GM12878 (cell line): Measurements from ENCODE around the gene MAGIX. TPM values are rescaled to one million over a fixed set of nuclear protein-coding genes. Genes with fewer than 3 reads are reported as not detected.
A peak's percentile ranks its signal among the peaks of the same experiment; 100 is the strongest.

Experiments
- BMI1 ChIP-seq: fragments of 450-650 bp; IDR thresholded peaks from 2 replicates; pipeline ENCODE4 v1.6.1; 2016; ENCODE audit warnings: mild to moderate bottlenecking, moderate library complexity, borderline replicate concordance
- CBX5 ChIP-seq: sonication (generic); IDR thresholded peaks from 2 replicates; pipeline ENCODE4 v1.6.1; 2016; ENCODE audit warnings: low read depth, moderate library complexity, mild to moderate bottlenecking, inconsistent platforms
- CREM ChIP-seq: IDR thresholded peaks from 2 replicates; pipeline ENCODE4 v1.6.1; 2014; ENCODE audit warnings: antibody characterized with exemption, low read depth
- HDAC2 ChIP-seq: fragments of 200-600 bp; sonication (generic); IDR thresholded peaks from 2 replicates; pipeline ENCODE4 v1.6.1; 2017
- KDM1A ChIP-seq: fragments of 200-600 bp; sonication (generic); IDR thresholded peaks from 2 replicates; pipeline ENCODE4 v1.6.1; 2016; ENCODE audit warnings: borderline replicate concordance
- KLF5 ChIP-seq: fragments of 450-650 bp; IDR thresholded peaks from 2 replicates; pipeline ENCODE4 v1.6.1; 2014; ENCODE audit warnings: mild to moderate bottlenecking; ENCODE audit not compliant: partially characterized antibody
- MEF2B ChIP-seq: fragments of 450-650 bp; IDR thresholded peaks from 2 replicates; pipeline ENCODE4 v1.6.1; 2018; ENCODE audit warnings: mild to moderate bottlenecking, moderate library complexity; ENCODE audit not compliant: partially characterized antibody, poor library complexity, severe bottlenecking
- MTA3 ChIP-seq: IDR thresholded peaks from 2 replicates; pipeline ENCODE4 v1.6.1; 2012; ENCODE audit warnings: low read length, inconsistent platforms, borderline replicate concordance
- MXI1 ChIP-seq: fragments of 150-350 bp; IDR thresholded peaks from 2 replicates; pipeline ENCODE4 v1.6.1; 2011; ENCODE audit warnings: low read depth, mild to moderate bottlenecking, inconsistent platforms, low read length, improper control_type of control experiment
- POLR2A ChIP-seq: IDR thresholded peaks from 2 replicates; pipeline ENCODE4 v1.6.1; 2011; ENCODE audit warnings: low read depth, mild to moderate bottlenecking, low read length
- polyA plus RNA-seq, 11 experiments: library from polyadenylated mRNA; depleted of rRNA in 4 of 11; unstranded in 6 of 11; stranded (reverse) in 5 of 11; fragments of >200 nt; fragmentation: Nextera tagmentation in 4 of 11; fragmentation: Illumina TruSeq in 1 of 11; extraction: Ambion mirVana in 4 of 11; extraction: Trizol in 1 of 11; gene quantifications; 1 replicate in 1 of 11; 2 replicates in 10 of 11; pipeline versions ENCODE4 v1.2.1 to v1.2.3, GENCODE V29; 2011 to 2016; ENCODE audit warnings: inconsistent platforms in 2 of 11, missing spikeins in 2 of 11, low read depth in 1 of 11
- total RNA-seq, 4 experiments: library from RNA; depleted of rRNA in 3 of 4; stranded (reverse); fragments of >200 nt in 3 of 4; fragmentation: Illumina TruSeq in 1 of 4; extraction: Trizol in 1 of 4; gene quantifications; 2 replicates each; pipeline versions ENCODE4 v1.2.1 to v1.2.3, GENCODE V29; 2013 to 2021
- TF ChIP-seq, protein P1 (sequence below): fragments of 450-650 bp; IDR thresholded peaks from 2 replicates; pipeline ENCODE4 v1.6.1; 2017; ENCODE audit warnings: mild to moderate bottlenecking, moderate library complexity
- TF ChIP-seq, protein P2 (sequence below): IDR thresholded peaks from 2 replicates; pipeline ENCODE4 v1.6.1; 2011; ENCODE audit warnings: mild to moderate bottlenecking, low read depth, low read length, moderate library complexity; ENCODE audit not compliant: insufficient replicate concordance
- TF ChIP-seq, protein P3 (sequence below): fragments of 450-650 bp; IDR thresholded peaks from 2 replicates; pipeline ENCODE4 v1.6.1; 2017; ENCODE audit warnings: mild to moderate bottlenecking, moderate library complexity
- TF ChIP-seq, protein P4 (sequence below): IDR thresholded peaks from 2 replicates; pipeline ENCODE4 v1.6.1; 2012; ENCODE audit warnings: low read length, inconsistent platforms
- TF ChIP-seq, protein P5 (sequence below): IDR thresholded peaks from 2 replicates; pipeline ENCODE4 v1.6.1; 2011; ENCODE audit warnings: borderline replicate concordance, low read depth, mild to moderate bottlenecking, moderate library complexity, low read length; ENCODE audit not compliant: insufficient read depth, poor library complexity, severe bottlenecking

Gene MAGIX
- total and polyA plus RNA-seq, 10 of the 15 experiments (the other 5 are each of a cell fraction or from before 2014, with no cell fraction given): 0.03 to 2.5 (median 0.82) TPM

DNA sequence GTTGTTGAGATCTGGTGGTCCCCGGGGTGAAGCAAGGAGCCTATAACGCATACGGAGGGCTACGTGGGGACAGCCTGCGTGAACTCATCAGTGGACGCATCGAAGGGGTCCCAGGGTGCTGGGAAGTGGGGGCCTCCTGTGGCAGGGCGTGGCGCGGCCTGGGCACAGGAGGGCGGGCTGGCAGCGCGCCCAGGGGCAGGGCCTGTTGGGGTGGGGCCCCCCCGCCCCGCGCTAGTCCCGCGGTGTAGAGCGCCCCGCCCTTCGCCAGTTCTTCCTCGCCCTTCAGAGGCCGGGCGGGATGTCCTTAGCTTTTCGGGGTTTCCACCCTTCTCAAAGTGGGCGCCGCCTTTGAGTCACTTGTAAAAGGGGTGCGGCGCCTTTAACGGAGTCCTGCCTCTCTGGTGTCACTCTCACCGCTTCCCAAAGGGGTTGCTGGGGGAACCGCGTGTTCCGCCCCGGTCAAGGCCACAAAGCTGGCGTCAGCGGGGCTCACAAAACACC lies 9.8 kb downstream of the MAGIX start (continued):
- TF ChIP-seq, protein P1, sequence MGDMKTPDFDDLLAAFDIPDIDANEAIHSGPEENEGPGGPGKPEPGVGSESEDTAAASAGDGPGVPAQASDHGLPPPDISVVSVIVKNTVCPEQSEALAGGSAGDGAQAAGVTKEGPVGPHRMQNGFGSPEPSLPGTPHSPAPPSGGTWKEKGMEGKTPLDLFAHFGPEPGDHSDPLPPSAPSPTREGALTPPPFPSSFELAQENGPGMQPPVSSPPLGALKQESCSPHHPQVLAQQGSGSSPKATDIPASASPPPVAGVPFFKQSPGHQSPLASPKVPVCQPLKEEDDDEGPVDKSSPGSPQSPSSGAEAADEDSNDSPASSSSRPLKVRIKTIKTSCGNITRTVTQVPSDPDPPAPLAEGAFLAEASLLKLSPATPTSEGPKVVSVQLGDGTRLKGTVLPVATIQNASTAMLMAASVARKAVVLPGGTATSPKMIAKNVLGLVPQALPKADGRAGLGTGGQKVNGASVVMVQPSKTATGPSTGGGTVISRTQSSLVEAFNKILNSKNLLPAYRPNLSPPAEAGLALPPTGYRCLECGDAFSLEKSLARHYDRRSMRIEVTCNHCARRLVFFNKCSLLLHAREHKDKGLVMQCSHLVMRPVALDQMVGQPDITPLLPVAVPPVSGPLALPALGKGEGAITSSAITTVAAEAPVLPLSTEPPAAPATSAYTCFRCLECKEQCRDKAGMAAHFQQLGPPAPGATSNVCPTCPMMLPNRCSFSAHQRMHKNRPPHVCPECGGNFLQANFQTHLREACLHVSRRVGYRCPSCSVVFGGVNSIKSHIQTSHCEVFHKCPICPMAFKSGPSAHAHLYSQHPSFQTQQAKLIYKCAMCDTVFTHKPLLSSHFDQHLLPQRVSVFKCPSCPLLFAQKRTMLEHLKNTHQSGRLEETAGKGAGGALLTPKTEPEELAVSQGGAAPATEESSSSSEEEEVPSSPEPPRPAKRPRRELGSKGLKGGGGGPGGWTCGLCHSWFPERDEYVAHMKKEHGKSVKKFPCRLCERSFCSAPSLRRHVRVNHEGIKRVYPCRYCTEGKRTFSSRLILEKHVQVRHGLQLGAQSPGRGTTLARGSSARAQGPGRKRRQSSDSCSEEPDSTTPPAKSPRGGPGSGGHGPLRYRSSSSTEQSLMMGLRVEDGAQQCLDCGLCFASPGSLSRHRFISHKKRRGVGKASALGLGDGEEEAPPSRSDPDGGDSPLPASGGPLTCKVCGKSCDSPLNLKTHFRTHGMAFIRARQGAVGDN: no peak
- TF ChIP-seq CBX5: no peak
- TF ChIP-seq HDAC2: no peak
- no peak for TF ChIP-seq MTA3
- peak; percentile 76 for TF ChIP-seq MXI1
- TF ChIP-seq, protein P2, sequence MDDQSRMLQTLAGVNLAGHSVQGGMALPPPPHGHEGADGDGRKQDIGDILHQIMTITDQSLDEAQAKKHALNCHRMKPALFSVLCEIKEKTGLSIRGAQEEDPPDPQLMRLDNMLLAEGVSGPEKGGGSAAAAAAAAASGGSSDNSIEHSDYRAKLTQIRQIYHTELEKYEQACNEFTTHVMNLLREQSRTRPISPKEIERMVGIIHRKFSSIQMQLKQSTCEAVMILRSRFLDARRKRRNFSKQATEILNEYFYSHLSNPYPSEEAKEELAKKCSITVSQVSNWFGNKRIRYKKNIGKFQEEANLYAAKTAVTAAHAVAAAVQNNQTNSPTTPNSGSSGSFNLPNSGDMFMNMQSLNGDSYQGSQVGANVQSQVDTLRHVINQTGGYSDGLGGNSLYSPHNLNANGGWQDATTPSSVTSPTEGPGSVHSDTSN: peak; percentile 89
- TF ChIP-seq, protein P3, sequence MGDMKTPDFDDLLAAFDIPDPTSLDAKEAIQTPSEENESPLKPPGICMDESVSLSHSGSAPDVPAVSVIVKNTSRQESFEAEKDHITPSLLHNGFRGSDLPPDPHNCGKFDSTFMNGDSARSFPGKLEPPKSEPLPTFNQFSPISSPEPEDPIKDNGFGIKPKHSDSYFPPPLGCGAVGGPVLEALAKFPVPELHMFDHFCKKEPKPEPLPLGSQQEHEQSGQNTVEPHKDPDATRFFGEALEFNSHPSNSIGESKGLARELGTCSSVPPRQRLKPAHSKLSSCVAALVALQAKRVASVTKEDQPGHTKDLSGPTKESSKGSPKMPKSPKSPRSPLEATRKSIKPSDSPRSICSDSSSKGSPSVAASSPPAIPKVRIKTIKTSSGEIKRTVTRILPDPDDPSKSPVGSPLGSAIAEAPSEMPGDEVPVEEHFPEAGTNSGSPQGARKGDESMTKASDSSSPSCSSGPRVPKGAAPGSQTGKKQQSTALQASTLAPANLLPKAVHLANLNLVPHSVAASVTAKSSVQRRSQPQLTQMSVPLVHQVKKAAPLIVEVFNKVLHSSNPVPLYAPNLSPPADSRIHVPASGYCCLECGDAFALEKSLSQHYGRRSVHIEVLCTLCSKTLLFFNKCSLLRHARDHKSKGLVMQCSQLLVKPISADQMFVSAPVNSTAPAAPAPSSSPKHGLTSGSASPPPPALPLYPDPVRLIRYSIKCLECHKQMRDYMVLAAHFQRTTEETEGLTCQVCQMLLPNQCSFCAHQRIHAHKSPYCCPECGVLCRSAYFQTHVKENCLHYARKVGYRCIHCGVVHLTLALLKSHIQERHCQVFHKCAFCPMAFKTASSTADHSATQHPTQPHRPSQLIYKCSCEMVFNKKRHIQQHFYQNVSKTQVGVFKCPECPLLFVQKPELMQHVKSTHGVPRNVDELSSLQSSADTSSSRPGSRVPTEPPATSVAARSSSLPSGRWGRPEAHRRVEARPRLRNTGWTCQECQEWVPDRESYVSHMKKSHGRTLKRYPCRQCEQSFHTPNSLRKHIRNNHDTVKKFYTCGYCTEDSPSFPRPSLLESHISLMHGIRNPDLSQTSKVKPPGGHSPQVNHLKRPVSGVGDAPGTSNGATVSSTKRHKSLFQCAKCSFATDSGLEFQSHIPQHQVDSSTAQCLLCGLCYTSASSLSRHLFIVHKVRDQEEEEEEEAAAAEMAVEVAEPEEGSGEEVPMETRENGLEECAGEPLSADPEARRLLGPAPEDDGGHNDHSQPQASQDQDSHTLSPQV: no peak
- TF ChIP-seq CREM: no peak
- TF ChIP-seq, protein P4, sequence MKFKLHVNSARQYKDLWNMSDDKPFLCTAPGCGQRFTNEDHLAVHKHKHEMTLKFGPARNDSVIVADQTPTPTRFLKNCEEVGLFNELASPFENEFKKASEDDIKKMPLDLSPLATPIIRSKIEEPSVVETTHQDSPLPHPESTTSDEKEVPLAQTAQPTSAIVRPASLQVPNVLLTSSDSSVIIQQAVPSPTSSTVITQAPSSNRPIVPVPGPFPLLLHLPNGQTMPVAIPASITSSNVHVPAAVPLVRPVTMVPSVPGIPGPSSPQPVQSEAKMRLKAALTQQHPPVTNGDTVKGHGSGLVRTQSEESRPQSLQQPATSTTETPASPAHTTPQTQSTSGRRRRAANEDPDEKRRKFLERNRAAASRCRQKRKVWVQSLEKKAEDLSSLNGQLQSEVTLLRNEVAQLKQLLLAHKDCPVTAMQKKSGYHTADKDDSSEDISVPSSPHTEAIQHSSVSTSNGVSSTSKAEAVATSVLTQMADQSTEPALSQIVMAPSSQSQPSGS: no peak
- TF ChIP-seq KDM1A: no peak
- TF ChIP-seq, protein P5, sequence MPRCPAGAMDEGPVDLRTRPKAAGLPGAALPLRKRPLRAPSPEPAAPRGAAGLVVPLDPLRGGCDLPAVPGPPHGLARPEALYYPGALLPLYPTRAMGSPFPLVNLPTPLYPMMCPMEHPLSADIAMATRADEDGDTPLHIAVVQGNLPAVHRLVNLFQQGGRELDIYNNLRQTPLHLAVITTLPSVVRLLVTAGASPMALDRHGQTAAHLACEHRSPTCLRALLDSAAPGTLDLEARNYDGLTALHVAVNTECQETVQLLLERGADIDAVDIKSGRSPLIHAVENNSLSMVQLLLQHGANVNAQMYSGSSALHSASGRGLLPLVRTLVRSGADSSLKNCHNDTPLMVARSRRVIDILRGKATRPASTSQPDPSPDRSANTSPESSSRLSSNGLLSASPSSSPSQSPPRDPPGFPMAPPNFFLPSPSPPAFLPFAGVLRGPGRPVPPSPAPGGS: peak; percentile 13
- peak; percentile 79 for TF ChIP-seq BMI1
- no peak for TF ChIP-seq KLF5
- TF ChIP-seq MEF2B: no peak
- TF ChIP-seq POLR2A: peak; percentile 39; the same call in 1 of the 2 replicates
